Transverse colon (tissue), 4 donors: Measurements from ENCODE around the gene CCDC34.

Source experiments
- EP300 ChIP-seq: sonication (generic); formaldehyde crosslinking; IDR thresholded peaks from one replicate; pipeline ENCODE4 v1.6.1; 2017; ENCODE audit warnings: antibody characterized with exemption, low read depth
- POLR2A ChIP-seq: fragments of 450-650 bp; IDR thresholded peaks from one replicate; pipeline ENCODE4 v1.6.1; 2016; ENCODE audit warnings: antibody characterized with exemption, mild to moderate bottlenecking, moderate library complexity
- POLR2AphosphoS5 ChIP-seq, 3 donors: sonication (generic); formaldehyde crosslinking; IDR thresholded peaks; one replicate each; pipeline ENCODE4 v1.6.1; 2016; ENCODE audit warnings: antibody characterized with exemption in 3 of 3
- TF ChIP-seq, protein P1 (sequence below), 5 experiments: fragments of 200-600 bp in 3 of 5; fragments of 450-650 bp in 2 of 5; sonication (generic) in 3 of 5; IDR thresholded peaks; 1 replicate in 2 of 5; 2 replicates in 3 of 5; pipeline ENCODE4 v1.5.1; 2016 to 2017; ENCODE audit warnings: antibody characterized with exemption in 5 of 5, inconsistent platforms in 3 of 5, mild to moderate bottlenecking in 2 of 5, moderate library complexity in 1 of 5

DNA sequence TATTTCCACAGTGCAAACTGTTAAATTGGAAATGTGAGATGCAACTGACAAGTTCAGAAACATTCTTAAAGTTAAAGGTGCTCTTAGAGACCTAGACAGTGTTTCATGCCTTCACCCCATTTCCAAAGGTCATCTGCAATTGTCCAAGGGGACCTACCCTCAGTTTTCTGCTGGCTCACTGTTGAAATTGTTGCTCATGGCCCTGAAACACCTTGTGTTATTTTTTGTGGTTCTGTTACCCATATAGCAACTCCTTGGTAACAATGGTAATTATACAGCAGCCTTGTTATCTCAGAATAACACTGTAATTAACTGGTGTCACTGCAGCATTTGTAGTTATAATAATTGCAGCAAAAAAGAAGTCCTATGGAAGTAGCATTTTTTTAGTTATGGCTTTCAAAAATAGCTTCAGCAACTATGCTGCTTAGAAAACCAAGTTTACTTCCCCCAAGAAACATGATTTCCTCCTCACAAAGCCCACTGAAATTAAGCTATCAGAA, 49.2 kb upstream of the CCDC34 start:
- TF ChIP-seq, protein P1, sequence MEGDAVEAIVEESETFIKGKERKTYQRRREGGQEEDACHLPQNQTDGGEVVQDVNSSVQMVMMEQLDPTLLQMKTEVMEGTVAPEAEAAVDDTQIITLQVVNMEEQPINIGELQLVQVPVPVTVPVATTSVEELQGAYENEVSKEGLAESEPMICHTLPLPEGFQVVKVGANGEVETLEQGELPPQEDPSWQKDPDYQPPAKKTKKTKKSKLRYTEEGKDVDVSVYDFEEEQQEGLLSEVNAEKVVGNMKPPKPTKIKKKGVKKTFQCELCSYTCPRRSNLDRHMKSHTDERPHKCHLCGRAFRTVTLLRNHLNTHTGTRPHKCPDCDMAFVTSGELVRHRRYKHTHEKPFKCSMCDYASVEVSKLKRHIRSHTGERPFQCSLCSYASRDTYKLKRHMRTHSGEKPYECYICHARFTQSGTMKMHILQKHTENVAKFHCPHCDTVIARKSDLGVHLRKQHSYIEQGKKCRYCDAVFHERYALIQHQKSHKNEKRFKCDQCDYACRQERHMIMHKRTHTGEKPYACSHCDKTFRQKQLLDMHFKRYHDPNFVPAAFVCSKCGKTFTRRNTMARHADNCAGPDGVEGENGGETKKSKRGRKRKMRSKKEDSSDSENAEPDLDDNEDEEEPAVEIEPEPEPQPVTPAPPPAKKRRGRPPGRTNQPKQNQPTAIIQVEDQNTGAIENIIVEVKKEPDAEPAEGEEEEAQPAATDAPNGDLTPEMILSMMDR (IDR thresholded peaks at IDR 0.05): no peak
- TF ChIP-seq EP300 (no peak), POLR2A (no peak), POLR2AphosphoS5 (IDR thresholded peaks at IDR 0.05) (no peak)
